HG03060 (cell line): ENCODE measurements around the gene OPN1MW3.
"Not testable (repeated sequence)": the region's sequence is repeated elsewhere in the genome, so short reads cannot be mapped to it uniquely, and the experiment has no call there.

Experiments used
- ATAC-seq: cut with Tn5 transposase; IDR thresholded peaks from one replicate; pipeline ENCODE4 v1.9.1; 2021; ENCODE audit warnings: low read depth, moderate number of reproducible peaks; ENCODE audit not compliant: unreplicated experiment

OPN1MW3 gene

GRCh38 chrX:154295664-154296310 is 38.4 kb downstream of the OPN1MW3 start, which contains the start of gene TKTL1:
Gene TKTL1 (plus strand): TSS chrX:154295795. CDS start chrX:154295860, 65 bp downstream.
- ATAC-seq: no peak

- ATAC-seq: no peak
These were observed 39.3 kb downstream of the OPN1MW3 start for GRCh38 chrX:154296731-154297130.

GRCh38 chrX:154298312-154298711 is 40.9 kb downstream of the OPN1MW3 start:
- no peak for ATAC-seq

GRCh38 chrX:154300816-154301215 is 43.4 kb downstream of the OPN1MW3 start:
- ATAC-seq: no peak

GRCh38 chrX:154302998-154303397 is 45.6 kb downstream of the OPN1MW3 start:
- not testable (repeated sequence) for ATAC-seq

- ATAC-seq: no peak
These were observed 46.1 kb downstream of the OPN1MW3 start for GRCh38 chrX:154303476-154303875.

GRCh38 chrX:154304846-154305245 is 47.5 kb downstream of the OPN1MW3 start:
- ATAC-seq: no peak

GRCh38 chrX:154305541-154306205 is 48.3 kb downstream of the OPN1MW3 start:
- no peak for ATAC-seq

GRCh38 chrX:154307202-154307601 is 49.8 kb downstream of the OPN1MW3 start:
- ATAC-seq: no peak

GRCh38 chrX:154308108-154308946 is 50.9 kb downstream of the OPN1MW3 start:
- no peak for ATAC-seq

- ATAC-seq: no peak
These were observed 51.8 kb downstream of the OPN1MW3 start for GRCh38 chrX:154309041-154309775.

GRCh38 chrX:154310616-154311536 is 53.5 kb downstream of the OPN1MW3 start:
- ATAC-seq: no peak

GRCh38 chrX:154312116-154312515 is 54.7 kb downstream of the OPN1MW3 start:
- no peak for ATAC-seq

- ATAC-seq: no peak
These were observed 55.8 kb downstream of the OPN1MW3 start for GRCh38 chrX:154313147-154313546.

GRCh38 chrX:154315416-154315815 is 58.0 kb downstream of the OPN1MW3 start:
- ATAC-seq: no peak

- no peak for ATAC-seq
These were observed 60.1 kb downstream of the OPN1MW3 start for GRCh38 chrX:154317391-154317995.

- no peak for ATAC-seq
These were observed 63.0 kb downstream of the OPN1MW3 start for GRCh38 chrX:154320406-154320805.
